ENCODE data around the gene ITPR2. TPM values are rescaled to one million over a fixed set of nuclear protein-coding genes. Genes with fewer than 3 reads are reported as not detected.

ITPR2 gene
- total RNA-seq, 2 donors from 2014 or later, result 38.8 to 40.3 TPM

DNA sequence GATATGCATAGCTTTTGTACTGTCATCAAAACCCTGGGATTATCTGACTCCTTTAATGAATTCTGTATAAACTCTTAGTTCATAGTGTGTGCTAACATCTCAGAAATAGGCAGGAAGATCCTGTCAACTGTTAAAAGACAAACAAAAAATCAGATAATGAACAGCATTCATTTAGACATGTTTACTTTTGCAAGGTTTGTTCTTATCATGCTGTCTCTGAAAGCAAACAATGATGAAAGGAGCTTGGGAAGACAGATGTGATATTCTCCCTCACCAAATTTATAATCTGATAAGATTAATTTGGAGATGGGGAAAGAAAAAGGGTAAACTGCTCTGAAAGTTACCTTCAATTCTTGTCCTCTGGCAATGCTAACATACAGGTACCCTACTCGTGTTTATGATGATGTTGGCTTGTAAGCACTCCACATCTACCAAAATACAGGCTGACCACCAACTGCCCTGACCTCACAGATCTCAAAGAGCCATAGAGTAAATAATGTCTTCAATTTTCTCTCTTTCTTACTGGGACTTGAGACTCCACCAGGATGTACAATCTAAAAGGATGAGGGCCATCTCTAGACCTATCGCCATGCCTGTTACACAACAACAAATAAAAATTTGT, 403.8 kb downstream of the ITPR2 start:
- no peak for DNase-seq (ENCODE audit: low spot score)
- intact Hi-C loops (cut with DNase I), result no loop called here

- intact Hi-C loops (cut with DNase I), result no loop called here
- no peak for DNase-seq (ENCODE audit: low spot score)
These were observed 404.6 kb downstream of the ITPR2 start for GRCh38 chr12:26428420-26428819.

GRCh38 chr12:26426652-26427051, 406.3 kb downstream of the ITPR2 start:
- intact Hi-C loops (cut with DNase I), result no loop called here
- DNase-seq (ENCODE audit: low spot score), result no peak

GRCh38 chr12:26425587-26426260, 407.3 kb downstream of the ITPR2 start:
- intact Hi-C loops (cut with DNase I), result no loop called here

GRCh38 chr12:26422839-26423398, 410.1 kb downstream of the ITPR2 start:
- DNase-seq (ENCODE audit: low spot score), result no peak
- intact Hi-C loops (cut with DNase I), result loop anchor here in 1 of 2 donors (5.0 kb wide), 1 partner anchor 1099 kb away; the partner anchor contains the start of gene PPFIBP1

More at GRCh38 chr12:26425587-26426260, 407.3 kb downstream of the ITPR2 start:
- no peak for DNase-seq (ENCODE audit: low spot score)

- no peak for DNase-seq (ENCODE audit: low spot score)
- intact Hi-C loops (cut with DNase I), result no loop called here
These were observed 416.4 kb downstream of the ITPR2 start for GRCh38 chr12:26416550-26416949.

DNA sequence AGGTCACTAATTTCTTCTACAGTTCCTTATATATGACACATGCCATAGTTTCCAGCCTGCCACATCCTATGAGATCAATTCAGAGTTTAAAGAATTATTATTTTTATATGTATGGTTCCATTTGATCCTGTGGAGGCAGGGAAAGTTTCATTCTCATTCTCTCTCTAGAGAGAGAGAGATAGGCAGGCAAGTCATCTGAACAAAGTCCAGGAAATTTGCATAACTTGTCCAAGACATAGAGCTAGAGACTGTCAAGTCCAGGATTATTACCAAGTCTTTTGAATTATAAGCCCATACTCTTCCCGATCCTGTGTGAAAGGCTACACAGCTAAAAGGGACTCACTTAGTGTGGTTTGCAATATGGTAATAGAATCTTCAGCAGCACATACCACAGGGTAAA, 422.3 kb downstream of the ITPR2 start:
- intact Hi-C loops (cut with DNase I), result no loop called here
- DNase-seq (ENCODE audit: low spot score), result no peak

DNA sequence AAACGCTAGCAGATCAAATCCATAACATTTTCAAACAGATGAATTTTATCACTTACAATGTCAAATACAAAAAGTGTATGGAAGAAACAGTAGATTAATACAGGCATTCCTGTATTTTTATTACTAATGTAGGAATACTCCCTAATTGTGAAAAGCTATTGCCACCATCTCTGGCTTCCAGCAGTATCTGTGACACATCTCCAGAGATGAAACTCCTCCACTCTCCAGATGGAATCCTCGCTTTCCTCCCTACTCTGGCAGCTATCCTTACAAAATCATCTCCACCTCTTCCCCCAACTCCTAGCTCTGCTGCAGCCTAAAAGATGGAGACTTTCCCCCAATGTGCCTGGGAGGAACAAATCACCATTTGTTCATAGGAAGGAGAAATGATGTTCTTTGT, 426.2 kb downstream of the ITPR2 start:
- intact Hi-C loops (cut with DNase I), result no loop called here
- no peak for DNase-seq (ENCODE audit: low spot score)

- intact Hi-C loops (cut with DNase I), result no loop called here
- DNase-seq (ENCODE audit: low spot score), result no peak
These were observed 426.6 kb downstream of the ITPR2 start for GRCh38 chr12:26406391-26406790.

DNA sequence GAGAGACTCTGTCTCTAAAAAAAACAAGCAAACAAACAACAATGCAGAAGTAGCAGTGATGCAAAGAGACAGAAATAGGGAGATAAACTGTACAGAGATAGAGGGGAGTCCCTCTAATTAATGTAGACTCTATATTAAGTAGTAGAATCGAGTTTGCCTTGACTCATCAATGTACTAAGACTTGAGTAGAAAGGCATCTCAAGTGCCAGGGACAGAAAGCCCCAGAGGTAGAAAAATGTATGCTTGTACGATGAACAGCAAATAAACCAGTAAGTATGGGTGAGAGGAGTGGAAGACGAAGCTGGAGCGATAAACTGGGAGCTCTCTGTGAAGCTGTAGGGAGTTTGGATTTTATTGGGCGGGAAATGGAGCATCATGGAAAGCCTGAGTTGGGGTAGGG, 429.4 kb downstream of the ITPR2 start:
- intact Hi-C loops (cut with DNase I), result no loop called here
- no peak for DNase-seq (ENCODE audit: low spot score)

GRCh38 chr12:26402648-26403047, 430.3 kb downstream of the ITPR2 start:
- intact Hi-C loops (cut with DNase I), result no loop called here
- no peak for DNase-seq (ENCODE audit: low spot score)

DNA sequence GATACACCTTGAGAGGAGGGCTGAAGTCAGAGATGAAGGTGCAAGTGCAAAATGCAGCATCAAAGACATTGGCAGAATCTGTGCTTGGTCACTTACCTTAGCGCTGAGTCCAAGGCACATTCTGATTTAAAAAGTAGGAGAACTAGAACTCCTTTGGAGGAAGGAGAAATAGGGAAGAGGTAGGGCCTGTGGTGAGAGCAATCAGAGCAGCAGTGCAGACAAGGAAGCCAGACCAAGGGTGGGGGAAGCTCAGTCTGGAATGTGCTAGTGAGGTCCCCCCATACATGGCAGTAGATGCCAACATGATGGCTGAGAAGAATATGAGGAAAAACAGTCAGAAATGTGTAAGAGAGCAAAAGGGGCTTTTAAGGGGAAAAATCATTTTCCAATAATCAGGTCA, 431.1 kb downstream of the ITPR2 start:
- DNase-seq (ENCODE audit: low spot score), result no peak
- intact Hi-C loops (cut with DNase I), result no loop called here

GRCh38 chr12:26400627-26401026, 432.4 kb downstream of the ITPR2 start:
- intact Hi-C loops (cut with DNase I), result no loop called here
- DNase-seq (ENCODE audit: low spot score), result no peak

GRCh38 chr12:26399381-26399780, 433.6 kb downstream of the ITPR2 start:
- no peak for DNase-seq (ENCODE audit: low spot score)
- intact Hi-C loops (cut with DNase I), result no loop called here

DNA sequence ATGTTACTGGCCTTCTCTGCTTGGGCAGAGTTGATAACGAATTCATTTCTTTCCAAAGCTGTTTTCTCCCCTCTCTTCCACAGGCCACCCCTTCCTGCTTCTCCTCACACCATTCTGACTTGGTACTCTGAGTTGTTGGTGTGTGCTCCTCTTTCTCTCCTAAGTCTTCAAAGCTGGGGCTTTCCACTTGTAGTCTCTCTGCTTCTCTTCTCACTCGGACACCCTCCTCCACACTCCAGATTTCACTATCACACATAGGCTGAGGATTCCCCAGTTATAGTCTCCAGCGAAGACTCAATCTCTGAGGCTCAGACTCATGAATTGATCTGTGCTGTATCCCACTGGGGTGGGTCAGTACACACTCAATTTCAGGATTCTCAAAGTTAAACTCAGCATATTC, 436.6 kb downstream of the ITPR2 start:
- intact Hi-C loops (cut with DNase I), result no loop called here
- DNase-seq (ENCODE audit: low spot score), result no peak

- no peak for DNase-seq (ENCODE audit: low spot score)
- intact Hi-C loops (cut with DNase I), result no loop called here
These were observed 443.7 kb downstream of the ITPR2 start for GRCh38 chr12:26389343-26389742.

GRCh38 chr12:26384536-26384935, 448.5 kb downstream of the ITPR2 start:
- intact Hi-C loops (cut with DNase I), result no loop called here
- DNase-seq (ENCODE audit: low spot score), result no peak

DNA sequence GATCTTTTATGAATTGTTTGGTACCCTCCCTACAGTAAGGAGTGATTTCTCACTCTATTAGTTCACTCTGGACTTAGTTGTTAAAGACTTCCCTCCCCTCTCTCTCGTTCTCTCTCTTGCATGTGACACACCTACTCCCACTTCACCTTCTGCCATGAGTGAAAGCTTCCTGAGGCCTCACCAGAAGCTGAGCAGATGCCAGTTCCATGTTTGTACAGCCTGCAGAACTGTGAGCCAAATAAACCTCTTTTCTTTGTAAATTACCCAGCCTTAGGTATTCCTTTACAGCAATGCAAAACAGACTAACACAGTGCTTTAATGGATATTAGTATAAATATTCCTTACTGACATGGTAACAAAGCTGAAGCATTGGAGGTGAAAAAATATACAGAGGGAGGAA, 450.0 kb downstream of the ITPR2 start:
- intact Hi-C loops (cut with DNase I), result no loop called here

GRCh38 chr12:26380897-26381296, 452.1 kb downstream of the ITPR2 start:
- no peak for DNase-seq (ENCODE audit: low spot score)
- intact Hi-C loops (cut with DNase I), result no loop called here

More for the DNA sequence above, 450.0 kb downstream of the ITPR2 start:
- DNase-seq (ENCODE audit: low spot score), result no peak

DNA sequence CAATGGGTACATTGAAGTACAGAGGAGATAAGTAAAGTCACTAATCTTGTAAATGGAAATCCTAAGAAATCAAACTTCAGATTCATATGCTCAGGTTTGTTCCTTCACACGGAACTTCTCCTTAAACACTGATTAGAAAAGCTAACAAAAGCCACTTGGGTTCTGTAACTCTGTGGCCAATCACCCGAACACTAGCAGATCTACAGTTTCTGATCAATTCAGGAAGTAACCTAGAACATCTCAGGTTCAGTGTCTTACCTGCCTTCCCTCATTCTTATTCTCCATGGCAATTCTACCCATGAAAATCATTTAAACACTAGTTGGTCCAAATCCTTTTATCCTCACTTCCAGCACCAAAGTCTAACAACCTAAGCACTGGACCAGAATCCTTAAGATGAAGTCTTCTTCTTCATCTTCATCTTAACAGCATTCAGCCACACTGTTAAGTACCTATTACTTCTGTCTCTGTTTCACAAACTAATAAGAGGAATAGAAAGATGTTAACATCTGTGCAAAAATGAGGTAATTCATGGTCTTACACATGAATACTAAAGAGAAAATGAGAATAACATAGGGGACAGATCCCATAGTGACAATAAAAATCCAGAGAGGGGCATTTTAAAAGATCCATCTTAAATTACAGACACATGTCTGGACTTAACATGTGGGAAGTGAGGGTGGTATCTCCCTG, 453.1 kb downstream of the ITPR2 start:
- no peak for DNase-seq (ENCODE audit: low spot score)
- intact Hi-C loops (cut with DNase I), result no loop called here
